Thyroid gland (tissue), 4 donors: Measurements from ENCODE around the gene FAM219B.

Experiments
- CTCF ChIP-seq, 6 experiments: fragments of 200-600 bp in 3 of 6; fragments of 450-650 bp in 3 of 6; sonication (generic) in 3 of 6; IDR thresholded peaks; one replicate each; pipeline ENCODE4 v1.5.1; 2016 to 2019; ENCODE audit warnings: antibody characterized with exemption in 6 of 6, mild to moderate bottlenecking in 2 of 6, inconsistent platforms in 1 of 6, moderate library complexity in 1 of 6
- POLR2A ChIP-seq, 2 donors: fragments of 450-650 bp; IDR thresholded peaks; one replicate each; pipeline ENCODE4 v1.6.1; 2017; ENCODE audit warnings: antibody characterized with exemption in 2 of 2, mild to moderate bottlenecking in 2 of 2, moderate library complexity in 1 of 2

- TF ChIP-seq CTCF (IDR thresholded peaks at IDR 0.05) (no peak), POLR2A (IDR thresholded peaks at IDR 0.05) (no peak)
These were observed 17.9 kb upstream of the FAM219B start for GRCh38 chr15:74924525-74924924.
